GM13976 (cell line): Measurements from ENCODE around the gene ABCD4.

Experiments used
- DNase-seq: peaks from one replicate; pipeline ENCODE4 v3.0.0; 2012; ENCODE audit warnings: low spot score
- CTCF ChIP-seq: IDR thresholded peaks from 2 replicates; pipeline ENCODE4 v1.5.1; 2012; ENCODE audit warnings: borderline replicate concordance, mild to moderate bottlenecking; ENCODE audit not compliant: insufficient read depth; ENCODE audit errors: extremely low read depth, missing control alignments, control extremely low read depth
- in situ Hi-C: fragments of 300-500 bp; cut with MboI; formaldehyde crosslinking; loops from one replicate; pipeline ENCODE4 v1.12.0; 2022; ENCODE audit warnings: low sequenced_read_pairs, mixed read lengths, inconsistent platforms; ENCODE audit not compliant: unreplicated experiment

Gene ABCD4

GRCh38 chr14:74257078-74257940 lies 45.4 kb downstream of the ABCD4 start:
- peak; percentile 92 for DNase-seq
- TF ChIP-seq CTCF, result peak; percentile 89
- in situ Hi-C loops, result no loop called here

DNA sequence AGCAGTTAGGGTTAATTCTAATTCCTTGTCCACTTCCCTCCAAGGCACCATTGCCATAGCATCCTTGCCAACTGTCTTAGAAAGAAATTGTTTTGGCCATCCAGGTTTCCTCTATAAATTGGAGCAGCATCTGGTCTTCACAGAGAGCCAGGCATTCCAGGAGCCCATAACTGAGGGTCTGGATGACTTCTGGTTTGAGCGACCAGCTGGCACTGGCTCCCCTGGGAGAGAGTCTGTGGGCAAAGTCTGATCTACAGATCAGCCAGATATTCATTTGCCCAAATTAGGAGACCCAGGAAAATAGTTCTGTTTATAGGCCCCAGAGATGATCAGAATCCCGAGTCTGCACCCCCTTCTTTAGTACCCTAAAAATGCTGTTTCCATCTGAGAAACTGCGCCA lies 47.5 kb downstream of the ABCD4 start:
- in situ Hi-C loops, result no loop called here

DNA sequence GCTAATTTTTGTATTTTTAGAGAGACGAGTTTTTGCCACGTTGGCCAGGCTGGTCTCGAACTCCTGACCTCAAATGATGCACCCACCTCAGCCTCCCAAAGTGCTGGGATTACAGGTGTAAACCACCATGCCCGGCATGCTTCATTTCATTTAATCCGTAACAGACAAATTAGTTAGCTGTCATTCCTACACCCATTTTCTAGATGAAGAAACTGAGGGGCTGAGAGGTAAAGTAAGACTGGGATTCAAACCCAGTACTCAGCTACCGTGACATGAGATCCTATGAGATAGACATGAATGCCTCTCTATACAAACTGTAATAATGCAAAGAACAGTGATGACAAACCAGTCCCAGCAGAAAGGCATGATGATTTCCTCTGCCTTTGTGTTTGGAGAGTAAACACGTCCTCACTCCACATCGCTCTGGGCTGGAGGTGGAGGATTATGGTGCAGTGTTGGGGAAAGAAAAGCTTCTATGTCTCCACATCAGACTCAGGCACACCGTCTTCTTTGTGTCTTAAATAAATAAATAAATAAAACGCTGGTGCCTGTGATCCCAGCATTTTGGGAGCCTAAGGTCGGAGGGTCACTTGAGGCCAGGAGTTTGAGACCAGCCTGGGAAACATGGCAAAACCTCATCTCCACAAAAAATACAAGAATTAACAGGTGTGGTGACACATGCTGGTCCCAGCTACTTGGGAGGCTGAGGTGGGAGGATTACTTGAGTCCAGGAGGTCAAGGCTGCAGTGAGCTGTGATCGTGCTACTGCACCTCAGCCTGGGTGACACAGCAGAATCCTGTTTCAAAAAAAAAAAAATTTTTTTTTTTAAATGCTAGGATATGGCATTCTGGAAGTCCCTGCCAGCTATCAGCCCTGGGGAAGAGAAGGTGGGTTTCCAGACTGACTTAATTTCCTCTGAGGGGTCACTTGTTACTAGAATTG lies 53.0 kb downstream of the ABCD4 start:
- in situ Hi-C loops, result loop anchor here (5.0 kb wide), 1 partner anchor 137 kb away; no protein-coding TSS in a partner anchor
- DNase-seq, result no peak
- no peak for TF ChIP-seq CTCF

More for the DNA sequence above, 47.5 kb downstream of the ABCD4 start:
- TF ChIP-seq CTCF, result no peak
- no peak for DNase-seq

DNA sequence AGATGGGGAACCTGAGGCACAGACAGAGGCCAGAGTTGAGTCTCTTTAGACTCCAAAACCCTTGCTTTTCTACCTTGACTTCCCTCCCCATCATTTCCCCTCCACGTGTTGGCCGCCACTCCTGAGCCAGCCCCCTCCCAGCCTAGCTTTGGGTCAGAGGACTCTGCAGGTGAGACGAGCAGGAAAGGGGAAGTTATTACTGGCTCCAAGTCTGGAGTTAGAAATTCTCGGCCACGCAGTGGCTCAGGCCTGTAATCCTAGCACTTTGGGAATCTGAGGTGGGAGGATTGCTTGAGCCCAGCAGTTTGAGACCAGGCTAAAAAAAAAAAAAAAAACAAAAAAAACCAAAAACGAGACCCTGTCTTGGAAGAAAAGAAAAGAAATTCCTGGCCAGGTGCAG lies 54.7 kb downstream of the ABCD4 start:
- in situ Hi-C loops, result no loop called here
- no peak for TF ChIP-seq CTCF
- DNase-seq, result no peak

DNA sequence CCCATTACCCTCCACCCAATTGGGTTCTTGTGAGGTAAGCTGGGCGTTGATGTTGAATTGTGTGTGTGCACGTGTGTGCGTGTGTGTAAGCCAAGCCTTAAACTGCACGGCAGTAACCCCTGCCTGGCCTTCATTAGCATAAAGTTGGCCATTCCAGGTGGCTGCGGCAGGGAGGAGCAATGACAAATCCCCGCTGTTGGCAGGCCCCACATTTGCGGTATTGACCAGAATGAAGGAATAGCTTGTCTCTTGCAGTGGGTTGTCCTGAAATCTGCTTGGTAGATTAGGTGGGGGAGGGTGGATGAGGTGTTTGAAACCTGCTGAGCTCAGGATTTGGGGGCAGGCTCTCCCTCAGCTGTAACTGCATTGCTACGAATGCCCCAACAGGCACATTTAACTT lies 56.2 kb downstream of the ABCD4 start:
- no peak for TF ChIP-seq CTCF
- in situ Hi-C loops, result no loop called here
- no peak for DNase-seq

DNA sequence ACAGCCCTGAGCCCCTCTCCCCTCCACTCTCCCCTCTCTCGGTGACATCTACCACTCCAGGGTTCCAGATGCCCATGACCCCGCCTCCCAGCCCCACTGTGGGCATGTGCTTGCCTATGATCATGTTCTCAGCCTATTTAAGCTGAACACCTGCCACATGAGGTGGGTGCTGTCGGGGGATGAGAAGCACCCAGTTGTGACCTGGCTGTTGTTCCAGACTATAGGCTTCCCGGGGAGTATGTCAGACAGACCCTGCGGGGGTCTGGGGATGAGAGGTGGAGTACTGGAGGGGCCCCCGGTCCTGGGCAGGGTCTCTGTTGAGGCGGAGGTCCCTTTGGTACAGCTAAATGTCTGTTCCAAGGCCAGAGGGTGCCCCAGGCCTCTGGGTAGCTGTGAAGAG lies 57.4 kb downstream of the ABCD4 start:
- no peak for DNase-seq
- in situ Hi-C loops, result no loop called here
- no peak for TF ChIP-seq CTCF
